H1 (cell line): Measurements from ENCODE around the gene PLXNB1. TPM values are rescaled to one million over a fixed set of nuclear protein-coding genes. Genes with fewer than 3 reads are reported as not detected.

ENCODE experiments used
- CHD1 ChIP-seq: IDR thresholded peaks from 2 replicates; pipeline ENCODE4 v1.6.1; 2012; ENCODE audit warnings: low read depth, low read length, improper control_type of control experiment
- EGR1 ChIP-seq: IDR thresholded peaks from 2 replicates; pipeline ENCODE4 v1.6.1; 2011; ENCODE audit warnings: low read depth, low read length, borderline replicate concordance
- JUN ChIP-seq: IDR thresholded peaks from 2 replicates; pipeline ENCODE4 v1.6.1; 2011; ENCODE audit warnings: low read depth, mild to moderate bottlenecking, improper control_type of control experiment, low read length
- SIN3A ChIP-seq, 2 experiments: IDR thresholded peaks in 1 of 2; conservative IDR thresholded peaks in 1 of 2; 2 replicates each; pipeline ENCODE4 v1.6.1; 2011 to 2012; ENCODE audit warnings: low read length in 2 of 2, improper control_type of control experiment in 1 of 2, low read depth in 1 of 2, mild to moderate bottlenecking in 1 of 2
- polyA plus RNA-seq, 7 experiments: library from polyadenylated mRNA; depleted of rRNA in 3 of 7; stranded (reverse) in 5 of 7; unstranded in 2 of 7; fragments of >200 nt in 5 of 7; fragments of 200-250 nt in 2 of 7; gene quantifications; 1 replicate in 5 of 7; 2 replicates in 1 of 7; 4 replicates in 1 of 7; pipeline versions ENCODE4 v1.2.1 to v1.2.3, GENCODE V29; 2011 to 2013; ENCODE audit warnings: missing spikeins in 2 of 7, mixed read lengths in 2 of 7
- total RNA-seq: library from RNA; stranded (reverse); fragmentation: NEBNext Ultra II Directional; extraction: Animal tissue kit (Norgen Biotek cat#: 25700); gene quantifications from 2 replicates; pipeline ENCODE4 v1.2.1, GENCODE V29; 2021

Gene PLXNB1
- total and polyA plus RNA-seq, 2 of the 8 experiments (the other 6 are each of a cell fraction or from before 2014, with no cell fraction given) = 109 to 114 TPM

- TF ChIP-seq CHD1 (no peak), JUN (no peak), SIN3A (conservative IDR thresholded peaks at IDR 0.05 in 1 of 2, IDR thresholded peaks at IDR 0.05 in 1 of 2; ENCODE audit: low read depth in 1 of 2, low read length in 2 of 2) (no peak), EGR1 (no peak)
- TF ChIP-seq, all 59 proteins: peak for 0
Measured at GRCh38 chr3:48418651-48419050, 11.2 kb downstream of the PLXNB1 start (continued).
